H9 (cell line): ENCODE measurements around the gene CD59. TPM values are rescaled to one million over a fixed set of nuclear protein-coding genes. Genes with fewer than 3 reads are reported as not detected.

ENCODE experiments used
- DNase-seq: peaks from one replicate; pipeline ENCODE4 v3.0.0-alpha.2; 2017
- H2AFZ ChIP-seq: one replicate; pipeline ENCODE4 v1.6.1; 2013; ENCODE audit warnings: mild to moderate bottlenecking, low read length, control low read depth, moderate library complexity
- H2AK5ac ChIP-seq: 2 replicates; pipeline ENCODE4 v1.6.1; 2013; ENCODE audit warnings: low read length, control low read depth, mixed read lengths; ENCODE audit not compliant: insufficient read length
- H2BK120ac ChIP-seq: one replicate; pipeline ENCODE4 v1.6.1; 2013; ENCODE audit warnings: low read depth, mild to moderate bottlenecking, low read length, control low read depth, inconsistent platforms; ENCODE audit not compliant: poor library complexity, severe bottlenecking
- H2BK12ac ChIP-seq: 2 replicates; pipeline ENCODE4 v1.6.1; 2013; ENCODE audit warnings: low read length, control low read depth, mixed read lengths, low read depth; ENCODE audit not compliant: insufficient read length
- H2BK15ac ChIP-seq: 2 replicates; pipeline ENCODE4 v1.6.1; 2013; ENCODE audit warnings: low read depth, low read length, control low read depth
- H2BK20ac ChIP-seq: one replicate; pipeline ENCODE4 v1.6.1; 2013; ENCODE audit warnings: low read depth, mild to moderate bottlenecking, low read length, control low read depth, inconsistent platforms; ENCODE audit not compliant: poor library complexity, severe bottlenecking
- H2BK5ac ChIP-seq: 2 replicates; pipeline ENCODE4 v1.6.1; 2013; ENCODE audit warnings: low read length, control low read depth, mixed read lengths; ENCODE audit not compliant: insufficient read length
- H3K14ac ChIP-seq: 2 replicates; pipeline ENCODE4 v1.6.1; 2013; ENCODE audit warnings: low read length, control low read depth; ENCODE audit not compliant: insufficient read depth
- H3K18ac ChIP-seq: 2 replicates; pipeline ENCODE4 v1.6.1; 2013; ENCODE audit warnings: low read depth, mild to moderate bottlenecking, mixed read lengths, low read length, control low read depth; ENCODE audit not compliant: insufficient read length
- H3K23ac ChIP-seq: 2 replicates; pipeline ENCODE4 v1.6.1; 2013; ENCODE audit warnings: low read length, control low read depth, mixed read lengths, low read depth; ENCODE audit not compliant: insufficient read length
- H3K23me2 ChIP-seq: 2 replicates; pipeline ENCODE4 v1.6.1; 2013; ENCODE audit warnings: low read depth, mild to moderate bottlenecking, mixed read lengths, low read length, control low read depth; ENCODE audit not compliant: insufficient read length, poor library complexity, severe bottlenecking
- H3K27ac ChIP-seq: 2 replicates; pipeline ENCODE4 v1.5.1; 2013; ENCODE audit warnings: low read length, control low read depth, mixed read lengths, low read depth; ENCODE audit not compliant: insufficient read length
- H3K27me3 ChIP-seq: 2 replicates; pipeline ENCODE4 v1.6.1; 2013; ENCODE audit warnings: low read length, control low read depth, inconsistent platforms; ENCODE audit not compliant: insufficient read depth
- H3K4ac ChIP-seq: 2 replicates; pipeline ENCODE4 v1.6.1; 2013; ENCODE audit warnings: low read depth, mild to moderate bottlenecking, control low read depth, inconsistent platforms, low read length, moderate library complexity
- H3K4me1 ChIP-seq: 2 replicates; pipeline ENCODE4 v1.6.1; 2013; ENCODE audit warnings: low read length, control low read depth, inconsistent platforms; ENCODE audit not compliant: insufficient read depth
- H3K4me2 ChIP-seq: 2 replicates; pipeline ENCODE4 v1.6.1; 2013; ENCODE audit warnings: low read length, control low read depth, mixed read lengths; ENCODE audit not compliant: insufficient read length, insufficient read depth
- H3K56ac ChIP-seq: 2 replicates; pipeline ENCODE4 v1.6.1; 2013; ENCODE audit warnings: low read depth, mild to moderate bottlenecking, mixed read lengths, low read length, control low read depth; ENCODE audit not compliant: insufficient read length
- H3K79me1 ChIP-seq: 2 replicates; pipeline ENCODE4 v1.6.1; 2013; ENCODE audit warnings: low read depth, mild to moderate bottlenecking, moderate library complexity, low read length, control low read depth, inconsistent platforms; ENCODE audit not compliant: insufficient read depth, poor library complexity, severe bottlenecking
- H3K79me2 ChIP-seq: 2 replicates; pipeline ENCODE4 v1.6.1; 2013; ENCODE audit warnings: low read length, control low read depth, inconsistent platforms; ENCODE audit not compliant: insufficient read depth
- H3K9ac ChIP-seq: 2 replicates; pipeline ENCODE4 v1.6.1; 2013; ENCODE audit warnings: low read length, control low read depth, mixed read lengths; ENCODE audit not compliant: insufficient read length; ENCODE audit errors: extremely low read depth
- H3K9me3 ChIP-seq: one replicate; pipeline ENCODE4 v1.6.1; 2013; ENCODE audit warnings: low read depth, low read length, inconsistent platforms; ENCODE audit not compliant: control insufficient read depth
- H3T11ph ChIP-seq: one replicate; pipeline ENCODE4 v1.6.1; 2013; ENCODE audit warnings: mild to moderate bottlenecking, low read length, control low read depth, inconsistent platforms
- H4K20me1 ChIP-seq: one replicate; pipeline ENCODE4 v1.6.1; 2013; ENCODE audit not compliant: control insufficient read depth, insufficient read length, insufficient read depth
- H4K5ac ChIP-seq: 2 replicates; pipeline ENCODE4 v1.6.1; 2013; ENCODE audit warnings: low read depth, mild to moderate bottlenecking, mixed read lengths, low read length, control low read depth; ENCODE audit not compliant: insufficient read length
- H4K8ac ChIP-seq: replicated peaks from 2 replicates; pipeline ENCODE4 v1.6.1; 2013; ENCODE audit warnings: low read length, control low read depth, mixed read lengths, low read depth; ENCODE audit not compliant: insufficient read length
- H4K91ac ChIP-seq: 2 replicates; pipeline ENCODE4 v1.6.1; 2013; ENCODE audit warnings: low read depth, mild to moderate bottlenecking, moderate library complexity, mixed read lengths, low read length, control low read depth; ENCODE audit not compliant: insufficient read length
- H3K27ac Mint-ChIP-seq, 3 experiments: 2 replicates in 2 of 3; 3 replicates in 1 of 3; pipeline ENCODE4 v1.8.0; 2020 to 2021; ENCODE audit warnings: mixed read lengths in 3 of 3, mild to moderate bottlenecking in 1 of 3, moderate library complexity in 1 of 3
- H3K27me3 Mint-ChIP-seq: 2 replicates; pipeline ENCODE4 v1.8.0; 2021; ENCODE audit warnings: low read depth, mild to moderate bottlenecking, moderate library complexity, mixed read lengths
- H3K36me3 Mint-ChIP-seq, 3 experiments: 2 replicates in 2 of 3; 3 replicates in 1 of 3; pipeline ENCODE4 v1.8.0; 2020 to 2021; ENCODE audit warnings: low read depth in 3 of 3, mixed read lengths in 3 of 3; ENCODE audit not compliant: insufficient read depth in 1 of 3
- H3K4me1 Mint-ChIP-seq, 2 experiments: 2 replicates each; pipeline ENCODE4 v1.8.0; 2020; ENCODE audit warnings: mixed read lengths in 2 of 2
- H3K4me3 Mint-ChIP-seq, 2 experiments: 2 replicates in 1 of 2; 3 replicates in 1 of 2; pipeline ENCODE4 v1.8.0; 2020 to 2021; ENCODE audit warnings: mild to moderate bottlenecking in 2 of 2, mixed read lengths in 2 of 2, moderate library complexity in 1 of 2
- H3K9me3 Mint-ChIP-seq, 2 experiments: 2 replicates in 1 of 2; 3 replicates in 1 of 2; pipeline ENCODE4 v1.8.0; 2020; ENCODE audit warnings: mild to moderate bottlenecking in 2 of 2, mixed read lengths in 2 of 2, moderate library complexity in 1 of 2
- WGBS: extraction: QIAGEN DNeasy Blood & Tissue Kit; methylation state at CpG from one replicate; pipeline ENCODE4 v1.1.7; 2013; ENCODE audit warnings: missing lambda C conversion rate, low lambda C conversion rate, mixed read lengths; ENCODE audit not compliant: insufficient read length; ENCODE audit errors: extremely low coverage; 5-methylcytosine and 5-hydroxymethylcytosine counted together
- total RNA-seq: library from RNA; stranded (reverse); gene quantifications from 2 replicates; pipeline ENCODE4 v1.2.1, GENCODE V29; 2021
- TF ChIP-seq, protein P1 (sequence below): fragments of 200-600 bp; sonication (generic); conservative IDR thresholded peaks from 3 replicates; pipeline ENCODE4 v1.8.0; 2021; ENCODE audit warnings: antibody characterized with exemption, mild to moderate bottlenecking

The CD59 gene
- total RNA-seq, 1 experiment from 2014 or later: 91.5 TPM

DNA sequence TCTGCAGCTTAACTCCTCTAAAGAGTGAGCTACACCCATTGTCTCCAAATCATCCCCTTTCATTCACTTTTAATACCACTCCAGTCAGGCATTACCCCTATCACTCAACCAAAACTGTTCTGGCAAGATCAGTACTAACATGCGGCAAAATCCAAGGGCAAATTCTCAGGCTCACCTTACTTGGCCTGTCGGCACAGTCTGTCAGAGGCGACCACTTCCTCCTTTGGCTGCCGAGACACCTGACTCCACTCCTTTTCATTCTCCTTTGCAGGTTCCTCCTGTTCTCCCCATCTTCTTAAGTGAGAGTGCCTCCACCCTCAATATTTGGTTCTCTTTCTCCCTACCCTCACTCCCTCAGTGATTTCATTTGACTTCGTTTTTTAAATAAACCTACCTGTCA is 39.8 kb downstream of the CD59 start:
- H3K27me3 Mint-ChIP-seq: peaks cover 19% of the 10 kb centered on the region
- Histone ChIP-seq H4K91ac (no peak overlapping the region), H2BK5ac (no peak overlapping the region), H3K79me1 (no peaks in the 10 kb centered on the region), H3K23ac (no peak overlapping the region), H3K9ac (no peak overlapping the region), H2BK120ac (no peak overlapping the region), H3T11ph (no peak overlapping the region), H3K14ac (no peak overlapping the region), H3K23me2 (peaks cover 5% of the 10 kb centered on the region), H3K9me3 (no peaks in the 10 kb centered on the region), H4K5ac (no peak overlapping the region), H2BK15ac (no peak overlapping the region), H3K4ac (no peak overlapping the region), H3K4me2 (no peak overlapping the region), H2BK12ac (no peak overlapping the region), H2BK20ac (no peak overlapping the region), H3K27ac (no peak overlapping the region), H4K20me1 (no peaks in the 10 kb centered on the region), H3K4me1 (peaks cover 5% of the 10 kb centered on the region; the same call in 1 of the 2 replicates), H3K79me2 (no peaks in the 10 kb centered on the region), H3K56ac (no peak overlapping the region), H2AFZ (no peak overlapping the region), H2AK5ac (no peak overlapping the region), H3K27me3 (no peaks in the 10 kb centered on the region), H3K18ac (no peak overlapping the region), H4K8ac (no peak overlapping the region)
- no CpG with 5 or more reads among the region's 5 CpGs for WGBS
- H3K27ac Mint-ChIP-seq: no peak overlapping the region
- no peaks in the 10 kb centered on the region for H3K9me3 Mint-ChIP-seq
- TF ChIP-seq, protein P1, sequence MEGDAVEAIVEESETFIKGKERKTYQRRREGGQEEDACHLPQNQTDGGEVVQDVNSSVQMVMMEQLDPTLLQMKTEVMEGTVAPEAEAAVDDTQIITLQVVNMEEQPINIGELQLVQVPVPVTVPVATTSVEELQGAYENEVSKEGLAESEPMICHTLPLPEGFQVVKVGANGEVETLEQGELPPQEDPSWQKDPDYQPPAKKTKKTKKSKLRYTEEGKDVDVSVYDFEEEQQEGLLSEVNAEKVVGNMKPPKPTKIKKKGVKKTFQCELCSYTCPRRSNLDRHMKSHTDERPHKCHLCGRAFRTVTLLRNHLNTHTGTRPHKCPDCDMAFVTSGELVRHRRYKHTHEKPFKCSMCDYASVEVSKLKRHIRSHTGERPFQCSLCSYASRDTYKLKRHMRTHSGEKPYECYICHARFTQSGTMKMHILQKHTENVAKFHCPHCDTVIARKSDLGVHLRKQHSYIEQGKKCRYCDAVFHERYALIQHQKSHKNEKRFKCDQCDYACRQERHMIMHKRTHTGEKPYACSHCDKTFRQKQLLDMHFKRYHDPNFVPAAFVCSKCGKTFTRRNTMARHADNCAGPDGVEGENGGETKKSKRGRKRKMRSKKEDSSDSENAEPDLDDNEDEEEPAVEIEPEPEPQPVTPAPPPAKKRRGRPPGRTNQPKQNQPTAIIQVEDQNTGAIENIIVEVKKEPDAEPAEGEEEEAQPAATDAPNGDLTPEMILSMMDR: no peak
- no peak for DNase-seq
- peaks cover 43 to 53% of the 10 kb centered on the region in 2 experiments for H3K4me1 Mint-ChIP-seq
- H3K4me3 Mint-ChIP-seq: peak overlapping the region in 1 of 2 experiments; percentile 0; a peak in 1 of 5 replicates
- H3K36me3 Mint-ChIP-seq: no peaks in the 10 kb centered on the region
